GM19455 (cell line): ENCODE results near the gene LHFPL3.
"Not testable (repeated sequence)": the region's sequence is repeated elsewhere in the genome, so short reads cannot be mapped to it uniquely, and the experiment has no call there.

Experiments used
- ATAC-seq: cut with Tn5 transposase; IDR thresholded peaks from one replicate; pipeline ENCODE4 v1.9.1; 2021; ENCODE audit not compliant: unreplicated experiment

The LHFPL3 gene

DNA sequence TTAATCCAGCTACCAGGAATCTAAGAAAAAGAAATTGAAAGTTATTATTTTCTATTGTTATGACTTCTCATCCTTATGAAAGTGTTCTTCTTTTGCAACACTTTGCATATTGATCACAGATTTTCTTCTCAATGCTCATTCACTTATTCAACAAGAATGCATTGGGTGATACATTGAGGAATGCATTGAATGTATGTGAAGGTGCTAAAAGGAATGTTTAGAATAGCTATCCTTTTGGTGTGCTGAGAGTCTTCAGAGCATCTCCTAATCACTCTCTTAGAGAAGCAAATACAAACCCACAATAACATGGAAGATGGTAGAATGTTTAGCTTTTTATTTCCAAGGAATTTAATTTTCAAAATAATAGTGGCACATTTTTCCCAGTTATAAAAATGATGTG, 563.5 kb downstream of the LHFPL3 start:
- no peak for ATAC-seq

DNA sequence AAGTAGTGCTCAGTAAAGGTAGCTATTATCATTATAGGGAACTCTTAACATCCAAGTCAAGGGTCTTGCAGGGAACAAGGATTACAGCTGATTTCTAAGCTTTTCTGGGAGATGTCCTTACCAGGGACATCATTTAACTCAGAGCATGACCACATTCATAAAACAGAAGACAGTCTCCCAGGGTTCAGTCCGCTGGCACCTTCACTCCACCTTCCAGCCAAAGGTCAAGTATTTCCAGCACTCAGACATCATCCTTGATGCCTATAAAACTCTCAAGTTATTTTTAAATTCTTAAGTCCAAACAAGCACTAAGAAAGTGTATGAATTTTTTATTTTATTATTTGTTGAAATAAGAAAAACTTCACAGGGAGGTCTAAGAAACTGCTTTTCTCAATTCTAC, 565.9 kb downstream of the LHFPL3 start:
- no peak for ATAC-seq

DNA sequence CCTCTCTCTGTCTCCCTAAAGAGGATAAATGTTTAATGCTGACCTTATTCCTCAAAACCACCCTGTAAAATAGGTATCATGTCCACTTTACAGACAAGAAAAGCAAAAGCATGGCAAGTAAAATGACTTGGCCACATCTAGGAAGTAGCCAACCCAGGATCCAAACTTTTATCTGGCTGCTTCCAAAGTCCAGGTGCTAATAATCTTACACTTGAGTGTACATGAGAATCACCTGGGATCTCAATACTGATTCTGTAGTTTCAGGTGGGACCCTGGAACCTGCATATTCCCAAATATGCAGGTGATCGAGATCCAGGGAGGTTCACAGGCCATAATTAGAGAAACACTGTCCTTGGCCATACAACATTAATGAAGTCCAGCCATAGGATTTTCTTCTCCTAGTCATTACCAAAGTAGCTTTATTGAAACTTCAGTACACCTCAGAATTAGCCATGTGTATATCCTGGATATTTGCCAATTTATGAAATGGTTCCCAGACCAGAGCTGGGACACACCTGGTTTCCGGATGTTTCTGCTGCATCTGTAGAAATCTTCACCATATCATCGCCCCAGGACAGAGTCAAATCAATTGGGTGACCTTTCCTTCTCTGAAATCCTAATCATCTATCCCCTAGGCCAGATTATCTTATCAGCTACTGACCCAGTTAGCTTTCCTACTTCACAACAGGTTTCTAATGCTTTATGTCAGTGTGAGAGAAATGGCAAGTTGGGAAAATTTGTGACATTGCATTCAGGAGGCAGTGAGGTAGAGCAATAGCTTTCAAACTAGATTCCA, 566.5 kb downstream of the LHFPL3 start:
- ATAC-seq = no peak

DNA sequence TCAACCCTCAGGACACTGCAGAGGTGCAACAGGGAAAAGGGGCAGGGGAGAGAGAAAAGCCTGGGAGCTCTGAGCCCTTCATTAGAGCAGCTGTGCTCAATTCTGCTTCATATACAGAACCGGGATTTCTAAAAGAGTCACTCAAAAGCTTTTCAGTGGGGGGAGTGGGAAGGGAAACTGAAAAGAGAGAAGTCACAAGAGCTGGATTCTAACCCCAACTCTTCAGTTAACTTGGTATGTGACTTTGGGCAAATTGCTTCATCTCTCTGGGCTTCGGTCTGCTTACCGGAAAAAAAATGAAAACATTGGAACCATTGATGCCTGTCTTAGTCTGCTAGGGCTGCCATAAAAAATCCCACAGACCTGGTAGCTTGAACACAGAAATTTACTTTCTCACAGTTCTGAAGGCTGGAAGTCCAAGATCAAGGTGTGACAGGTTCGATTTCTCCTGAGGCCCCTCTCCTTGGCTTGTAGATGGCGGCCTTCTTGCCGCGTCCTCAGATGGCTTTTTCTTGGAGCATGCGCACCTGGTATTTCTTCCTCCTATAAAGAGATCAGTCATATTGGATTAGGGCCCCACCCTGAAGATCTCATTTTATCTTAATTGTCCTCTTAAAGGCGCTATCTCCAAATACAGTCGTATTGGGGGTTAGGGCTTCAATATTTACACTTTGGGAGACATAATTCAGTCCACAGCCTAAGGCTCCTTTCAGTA, 567.3 kb downstream of the LHFPL3 start:
- ATAC-seq = peak; percentile 33

DNA sequence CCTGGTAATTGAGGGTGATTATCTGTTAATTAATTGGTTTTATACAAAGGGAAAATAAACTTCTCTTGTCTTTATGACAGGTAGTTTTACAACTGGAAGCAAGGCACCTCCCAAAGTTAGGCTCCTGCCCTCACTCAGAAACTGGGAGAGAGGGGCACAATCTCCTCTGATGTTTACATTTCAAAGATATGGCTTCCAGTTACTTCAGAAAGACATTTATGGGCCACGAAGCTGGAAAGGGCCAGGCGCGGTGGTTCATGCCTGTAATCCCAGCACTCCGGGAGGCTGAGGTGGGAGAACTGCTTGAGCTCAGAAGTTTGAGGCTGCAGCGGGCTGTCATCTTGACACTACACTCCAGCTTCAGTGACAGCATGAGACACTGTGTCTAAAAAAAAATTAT, 570.0 kb downstream of the LHFPL3 start:
- no peak for ATAC-seq

DNA sequence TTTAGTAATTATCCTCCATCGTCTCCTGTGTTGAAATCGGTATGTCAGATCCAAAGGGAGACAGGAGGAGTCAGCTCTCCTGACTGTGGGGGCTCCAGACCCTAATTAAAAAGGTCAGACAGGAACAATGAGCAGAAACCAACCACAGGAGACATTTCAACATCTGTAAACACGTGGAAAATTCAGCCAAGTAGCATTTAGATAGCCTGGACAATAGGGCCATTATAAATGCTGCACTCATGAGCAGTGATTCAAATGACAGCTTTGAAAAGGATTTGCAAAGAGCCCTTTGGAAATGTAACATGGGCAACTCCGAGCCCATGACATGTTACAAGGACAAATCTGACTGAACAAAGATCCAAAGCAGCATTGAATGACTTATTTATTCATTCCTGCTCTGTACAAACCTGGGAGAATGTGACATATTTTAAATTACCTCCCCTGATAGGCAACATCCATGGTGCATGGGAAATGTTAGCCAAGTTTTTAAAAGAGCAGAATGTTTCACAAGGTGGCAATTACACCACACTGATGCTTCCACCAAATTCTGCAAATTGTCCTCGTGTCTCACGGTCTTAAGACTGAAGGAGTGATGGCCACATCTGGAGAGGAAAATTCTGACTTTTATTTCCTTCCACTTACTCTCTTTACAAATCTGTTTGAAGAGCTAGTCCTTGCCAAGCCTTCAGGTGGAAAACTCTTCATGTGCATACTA, 572.3 kb downstream of the LHFPL3 start:
- no peak for ATAC-seq

DNA sequence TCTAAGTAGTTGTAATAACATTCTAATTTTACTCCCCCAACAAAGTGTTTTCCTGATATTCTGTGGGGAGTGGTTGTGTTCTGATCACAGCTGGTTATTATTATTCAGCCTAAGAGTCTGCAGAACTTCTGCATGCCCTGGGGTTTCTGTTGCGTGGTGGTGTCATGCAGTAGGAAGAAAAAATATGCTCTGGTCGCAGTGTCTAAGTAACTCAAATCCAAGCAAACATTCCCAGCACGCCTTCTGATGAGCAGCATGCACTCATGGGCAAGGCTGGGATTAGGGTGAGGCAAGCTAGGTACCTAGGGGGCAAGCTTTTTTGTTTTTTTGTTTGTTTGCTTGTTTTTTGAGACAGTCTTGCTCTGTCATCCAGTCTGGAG, 572.8 kb downstream of the LHFPL3 start:
- no peak for ATAC-seq

DNA sequence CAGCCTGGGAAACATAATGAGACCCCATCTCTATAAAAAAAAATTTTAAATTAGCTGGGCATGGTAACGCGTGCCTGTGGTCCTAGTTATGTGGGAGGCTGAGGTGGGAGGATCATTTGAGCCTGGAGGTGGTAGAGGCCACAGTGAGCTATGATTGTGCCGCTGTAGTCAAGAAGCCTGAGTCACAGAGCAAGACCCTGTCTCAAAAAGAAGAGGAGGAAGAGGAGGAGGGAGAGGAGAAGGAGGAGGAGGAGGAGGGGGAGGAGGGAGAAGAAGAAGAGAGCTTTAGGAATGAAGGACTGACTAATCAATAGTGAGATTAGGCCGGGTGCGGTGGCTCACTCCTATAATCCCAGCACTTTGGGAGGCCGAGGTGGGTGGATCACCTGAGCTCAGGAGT, 573.8 kb downstream of the LHFPL3 start:
- ATAC-seq = no peak

DNA sequence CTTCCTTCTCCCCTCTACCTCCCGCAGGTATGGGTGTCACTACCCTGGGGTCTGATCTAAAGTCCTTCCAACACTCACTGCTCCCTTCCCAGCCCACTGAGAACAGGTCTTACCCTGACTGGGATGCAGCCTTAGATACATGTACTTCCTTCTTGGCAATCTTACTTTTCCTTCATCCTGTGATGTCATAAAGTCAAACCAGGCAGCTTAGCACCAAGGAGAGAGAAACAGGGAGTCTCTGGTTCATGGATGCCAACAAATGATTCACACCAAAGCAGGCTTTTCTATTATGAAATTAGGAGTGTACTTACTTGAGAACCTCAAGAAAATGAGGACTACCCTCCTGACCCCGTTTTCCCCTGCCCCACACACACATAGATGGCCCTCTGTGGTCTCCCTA, 574.6 kb downstream of the LHFPL3 start:
- no peak for ATAC-seq

DNA sequence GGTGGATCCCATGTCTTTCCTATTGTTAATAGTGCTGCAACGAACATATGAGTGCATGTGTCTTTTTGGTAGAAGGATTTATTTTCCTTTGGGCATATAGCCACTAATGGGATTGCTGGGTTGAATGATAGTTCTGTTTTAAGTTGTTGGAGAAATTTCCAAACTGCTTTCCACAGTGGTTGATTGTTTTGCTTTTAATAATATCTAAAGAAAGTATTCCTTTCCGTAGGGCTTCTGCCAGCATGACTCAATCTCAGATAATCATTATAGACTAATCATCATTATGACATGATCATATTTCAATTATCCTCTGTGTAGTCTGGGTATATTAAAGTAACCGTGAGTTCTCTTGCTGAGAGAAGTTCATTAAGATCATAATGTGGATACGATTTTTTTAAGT, 575.4 kb downstream of the LHFPL3 start:
- no peak for ATAC-seq

DNA sequence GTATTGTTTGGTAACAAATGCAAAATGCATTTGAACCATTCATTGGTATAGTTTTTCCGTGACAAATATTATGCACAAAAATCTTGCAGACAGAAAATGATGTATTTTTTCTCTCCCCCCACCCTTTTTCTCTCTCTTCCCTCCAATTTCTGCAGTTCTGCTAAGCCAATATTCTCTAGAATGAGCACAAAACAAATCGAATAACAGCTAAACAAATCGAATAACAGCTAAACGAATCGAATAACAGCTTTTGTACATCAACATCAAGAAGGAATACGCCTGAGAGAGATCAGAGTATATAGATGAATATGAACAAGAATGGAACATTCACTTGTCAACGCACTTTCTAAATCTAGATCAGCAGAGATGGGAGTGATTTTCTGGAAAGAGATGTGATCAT, 577.6 kb downstream of the LHFPL3 start:
- ATAC-seq = no peak

DNA sequence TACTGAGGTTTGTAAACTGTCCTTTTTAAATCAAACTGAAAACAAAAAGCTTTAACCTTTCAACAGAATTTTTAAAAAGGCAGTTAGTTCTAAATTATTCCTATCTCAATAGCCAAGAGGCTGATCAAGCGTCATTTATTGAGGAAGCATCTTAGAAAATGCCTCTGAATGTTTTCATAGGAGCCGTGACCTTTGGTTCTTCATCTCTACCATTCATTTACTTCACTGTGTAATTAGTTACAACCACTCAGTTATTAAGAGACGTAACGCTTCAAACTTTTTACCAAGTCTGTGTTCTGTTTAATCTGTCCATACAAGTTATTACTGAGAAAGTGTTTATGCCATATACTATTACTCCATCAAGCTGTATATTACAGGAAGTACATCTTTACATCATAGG, 578.2 kb downstream of the LHFPL3 start:
- ATAC-seq = no peak

DNA sequence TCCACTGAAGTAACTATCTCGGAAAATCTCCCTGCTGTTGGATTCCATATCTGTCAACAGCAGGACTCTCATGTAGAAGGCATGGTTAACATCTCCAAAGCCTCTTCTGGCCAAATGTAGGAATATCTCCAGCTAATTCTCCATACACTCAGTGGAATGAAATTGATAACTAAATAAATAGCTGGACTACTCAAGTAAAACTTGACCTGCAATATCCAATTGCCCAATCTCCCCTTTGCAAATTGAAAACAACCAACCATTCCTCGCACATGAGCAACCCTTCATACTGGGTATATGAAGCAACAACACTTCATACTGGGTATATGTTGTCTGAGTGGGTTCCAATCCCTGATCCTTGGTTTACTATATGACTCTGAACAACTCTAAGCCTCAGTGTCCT, 580.2 kb downstream of the LHFPL3 start:
- ATAC-seq = no peak

DNA sequence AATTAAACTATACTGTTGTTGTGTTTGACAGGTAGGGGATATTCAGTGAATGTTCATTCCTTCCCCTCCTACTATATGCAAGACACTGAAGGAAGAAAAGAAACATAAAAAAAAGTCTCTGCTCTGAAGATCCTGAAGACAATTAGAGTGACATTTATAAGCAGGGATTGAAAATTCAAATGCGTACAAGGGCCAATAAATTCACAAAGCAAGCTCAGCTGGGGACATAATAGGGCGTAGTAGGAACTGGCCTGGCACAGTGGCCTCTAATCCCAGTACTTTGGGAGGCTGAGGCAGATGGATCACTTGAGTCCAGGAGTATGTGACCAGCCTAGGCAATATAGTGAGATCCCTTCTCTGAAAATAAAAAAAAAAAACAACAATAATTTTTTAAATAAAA, 580.7 kb downstream of the LHFPL3 start:
- ATAC-seq = no peak

DNA sequence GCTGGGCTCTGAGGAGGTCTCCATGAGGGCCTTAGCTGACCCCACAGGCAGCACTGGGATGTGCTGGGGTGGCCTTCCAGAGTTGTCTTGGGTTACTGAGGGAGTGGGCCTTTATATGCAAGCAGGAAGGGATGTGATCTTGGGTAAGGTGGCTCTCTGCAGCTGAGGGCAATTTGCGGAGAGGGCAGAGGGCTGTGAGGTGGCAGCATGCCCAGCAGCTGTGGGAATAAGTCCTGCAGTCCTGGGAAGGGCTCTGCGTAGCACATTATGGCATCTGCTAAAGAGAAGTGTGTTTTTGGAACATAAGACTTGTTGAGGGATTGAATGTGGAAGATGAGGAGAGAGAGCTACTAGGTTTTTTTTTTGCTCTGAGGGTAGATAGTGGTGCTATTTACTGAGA, 586.0 kb downstream of the LHFPL3 start:
- ATAC-seq = no peak

DNA sequence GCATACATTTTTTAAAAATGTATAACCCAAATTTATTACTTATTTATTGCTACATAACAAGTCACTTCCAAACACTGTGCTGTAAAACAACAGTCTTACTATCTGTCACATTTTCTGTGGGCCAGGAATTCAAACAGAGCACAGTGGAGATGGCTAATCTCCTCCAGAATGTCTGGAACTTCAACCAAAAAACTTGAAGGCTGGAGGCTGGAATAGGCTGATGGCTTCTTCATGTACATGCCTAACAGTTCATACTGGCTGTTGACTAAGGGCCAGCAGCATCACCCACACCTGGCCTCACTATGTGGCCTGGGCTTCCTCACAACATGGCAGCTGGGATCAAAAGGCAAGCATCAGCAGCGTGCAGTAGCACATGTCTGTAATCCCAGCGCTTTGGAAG, 593.2 kb downstream of the LHFPL3 start:
- no peak for ATAC-seq

DNA sequence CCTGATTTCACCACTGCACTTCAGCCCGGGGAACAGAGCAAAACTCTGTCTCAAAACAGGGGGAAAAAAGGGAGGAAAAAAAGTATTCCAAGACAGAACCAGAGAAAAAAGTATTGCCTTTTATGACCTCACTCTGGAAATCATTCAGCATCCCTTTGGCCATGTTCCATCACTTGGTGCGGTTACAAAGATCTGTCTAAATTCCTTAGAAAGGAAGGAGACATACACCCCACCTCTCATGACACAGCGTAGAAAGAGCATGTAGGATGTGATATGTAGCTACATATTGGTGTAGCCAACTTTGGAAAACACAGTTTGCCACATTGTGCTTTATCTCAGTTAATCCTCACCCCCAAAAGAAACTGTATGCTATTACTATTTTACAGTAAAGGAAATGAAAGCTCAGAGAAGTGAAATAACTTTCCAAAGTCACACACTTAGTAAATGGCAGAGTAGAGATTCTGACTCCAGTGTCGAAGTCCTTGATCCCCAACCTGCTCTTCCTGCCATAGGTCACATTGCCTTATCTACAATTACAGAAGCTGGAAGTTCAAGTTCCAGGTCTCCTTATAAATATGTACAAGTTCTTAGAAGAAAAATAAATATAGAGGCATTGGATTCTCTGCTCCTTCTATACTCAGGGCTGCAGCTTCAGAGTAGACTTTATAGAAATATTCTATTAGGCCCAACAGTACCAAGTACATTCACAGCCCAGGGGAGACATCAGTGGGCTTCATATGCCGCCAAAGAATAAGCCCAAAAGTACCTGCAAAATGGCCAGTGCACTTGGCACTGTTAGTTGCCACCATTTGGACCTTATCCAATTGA, 594.0 kb downstream of the LHFPL3 start:
- peak; percentile 10 for ATAC-seq

DNA sequence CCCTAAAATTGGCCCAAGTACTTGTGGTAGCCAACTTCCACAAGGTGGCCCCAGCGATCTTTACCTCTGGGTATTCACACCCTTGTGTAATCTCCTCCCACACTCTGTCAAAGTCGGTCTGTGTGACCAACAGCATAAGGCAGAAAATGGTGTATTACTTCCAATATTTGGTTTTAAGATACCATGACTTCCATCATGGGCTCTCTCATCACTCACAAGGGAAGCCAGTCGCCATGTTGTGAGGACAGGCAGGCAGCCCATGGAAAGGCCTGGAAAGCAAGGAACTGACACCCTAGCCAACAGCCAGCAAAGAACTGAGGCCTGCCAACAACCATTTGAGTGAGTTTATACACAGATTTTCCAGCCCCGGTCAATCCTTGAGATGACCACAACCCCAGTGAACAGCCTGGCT, 594.6 kb downstream of the LHFPL3 start:
- ATAC-seq = peak; percentile 100

DNA sequence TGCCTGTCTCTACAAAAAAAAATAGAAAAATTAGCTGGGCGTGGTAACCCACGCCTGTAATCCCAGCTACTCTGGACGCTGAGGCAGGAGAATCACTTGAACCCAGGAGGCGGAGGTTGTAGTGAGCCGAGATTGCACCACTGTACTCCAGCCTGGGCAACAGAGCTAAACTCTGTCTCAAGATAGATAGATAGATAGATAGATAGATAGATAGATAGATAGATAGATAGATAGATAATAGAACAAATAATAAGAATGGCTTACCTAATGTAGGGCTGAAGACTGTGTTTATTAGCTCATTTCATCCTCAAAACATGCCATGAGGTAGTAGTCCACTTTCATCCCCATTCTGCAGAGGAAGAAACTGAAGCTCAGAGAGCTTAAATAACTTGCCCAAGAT, 597.8 kb downstream of the LHFPL3 start:
- not testable (repeated sequence) for ATAC-seq

DNA sequence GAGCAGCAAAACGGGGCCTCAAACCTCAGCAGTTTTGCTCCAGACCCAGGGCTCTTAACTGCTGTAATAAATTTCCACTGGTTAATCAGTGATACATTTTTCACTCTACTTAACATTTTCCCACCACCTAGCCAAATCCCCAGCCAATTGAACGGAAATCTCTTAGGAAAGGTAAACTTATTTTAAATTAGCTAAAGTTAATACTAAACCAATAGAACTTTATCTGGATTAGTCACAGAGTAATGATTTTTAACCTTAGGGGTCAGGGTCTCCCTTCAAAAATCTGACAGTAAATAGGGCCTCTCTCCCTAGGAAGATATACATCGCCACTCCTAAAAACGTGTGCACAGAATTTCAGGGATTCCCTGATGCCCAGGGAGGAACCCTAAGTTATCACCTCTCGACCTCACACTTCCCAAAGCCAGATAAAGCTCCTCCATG, 598.2 kb downstream of the LHFPL3 start:
- no peak for ATAC-seq

DNA sequence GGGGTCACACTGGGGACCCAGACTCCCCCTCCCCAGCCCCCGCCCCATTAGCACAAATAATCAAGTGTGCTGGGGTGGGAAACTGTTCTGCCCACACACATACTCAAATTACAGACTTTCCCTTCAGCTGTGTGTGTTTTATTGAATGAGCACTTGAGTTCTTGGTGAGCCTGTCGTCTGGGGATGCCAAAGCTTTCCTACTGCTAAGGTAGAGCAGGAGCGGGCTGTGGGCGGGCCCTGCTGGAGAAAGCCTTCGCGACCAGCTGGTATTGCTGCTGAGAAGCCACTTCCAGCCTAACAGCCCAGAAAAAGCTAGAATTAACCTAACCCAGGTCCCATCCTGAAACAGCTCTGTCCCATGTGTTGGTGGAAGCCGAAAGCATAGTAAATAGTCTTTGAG, 598.7 kb downstream of the LHFPL3 start:
- no peak for ATAC-seq
